ENCODE results near the gene CAMK2B.

- TF ChIP-seq EZH2 (IDR thresholded peaks at IDR 0.05; ENCODE audit: low read length) (no peak), CTCF (optimal IDR thresholded peaks at IDR 0.05 in 1 of 3, IDR thresholded peaks at IDR 0.05 in 1 of 3, conservative IDR thresholded peaks at IDR 0.05 in 1 of 3; ENCODE audit: extremely low read depth in 1 of 3, insufficient read depth in 2 of 3, low read length in 3 of 3) (no peak)
Measured at GRCh38 chr7:44175730-44176129, 149.7 kb downstream of the CAMK2B start.
